GM23248 (cell line): ENCODE measurements around the gene NT5DC3. TPM values are rescaled to one million over a fixed set of nuclear protein-coding genes. Genes with fewer than 3 reads are reported as not detected.

ENCODE experiments used
- DNase-seq: peaks from one replicate; pipeline ENCODE4 v3.0.0-alpha.2; 2015
- H2AFZ ChIP-seq: fragments of 200-600 bp; sonication (generic); 2 replicates; pipeline ENCODE4 v1.6.1; 2016; ENCODE audit warnings: antibody characterized with exemption
- H3F3A ChIP-seq: fragments of 200-600 bp; sonication (generic); 2 replicates; pipeline ENCODE4 v1.6.1; 2016; ENCODE audit warnings: mild to moderate bottlenecking, antibody characterized with exemption, mixed run types; ENCODE audit not compliant: insufficient read depth
- H3K27ac ChIP-seq: fragments of 200-600 bp; sonication (generic); 2 replicates; pipeline ENCODE4 v1.5.1; 2016; ENCODE audit warnings: mild to moderate bottlenecking
- H3K27me3 ChIP-seq: fragments of 200-600 bp; sonication (generic); replicated peaks from 2 replicates; pipeline ENCODE4 v1.6.1; 2016; ENCODE audit warnings: mild to moderate bottlenecking; ENCODE audit not compliant: insufficient read depth
- H3K36me3 ChIP-seq: fragments of 200-600 bp; sonication (generic); 2 replicates; pipeline ENCODE4 v1.6.1; 2016; ENCODE audit warnings: low read depth, mild to moderate bottlenecking
- H3K4me1 ChIP-seq: fragments of 200-600 bp; sonication (generic); 2 replicates; pipeline ENCODE4 v1.6.1; 2016; ENCODE audit warnings: mild to moderate bottlenecking; ENCODE audit not compliant: insufficient read depth
- H3K4me2 ChIP-seq: fragments of 200-600 bp; sonication (generic); one replicate; pipeline ENCODE4 v1.6.1; 2016; ENCODE audit warnings: mild to moderate bottlenecking; ENCODE audit not compliant: unreplicated experiment
- H3K4me3 ChIP-seq: fragments of 200-600 bp; sonication (generic); 2 replicates; pipeline ENCODE4 v1.5.1; 2016; ENCODE audit warnings: mild to moderate bottlenecking
- H3K79me2 ChIP-seq: fragments of 200-600 bp; sonication (generic); 2 replicates; pipeline ENCODE4 v1.6.1; 2016; ENCODE audit warnings: mild to moderate bottlenecking; ENCODE audit not compliant: insufficient read depth
- H3K9ac ChIP-seq: fragments of 200-600 bp; sonication (generic); 2 replicates; pipeline ENCODE4 v1.6.1; 2016; ENCODE audit warnings: mild to moderate bottlenecking
- H3K9me2 ChIP-seq: fragments of 200-600 bp; sonication (generic); 2 replicates; pipeline ENCODE4 v1.6.1; 2016; ENCODE audit warnings: mixed run types, mild to moderate bottlenecking, moderate library complexity; ENCODE audit not compliant: insufficient read depth
- H3K9me3 ChIP-seq: fragments of 200-600 bp; sonication (generic); one replicate; pipeline ENCODE4 v1.6.1; 2017; ENCODE audit warnings: low read depth
- H4K20me1 ChIP-seq: fragments of 200-600 bp; sonication (generic); 2 replicates; pipeline ENCODE4 v1.6.0; 2016; ENCODE audit not compliant: insufficient read depth
- EZH2 ChIP-seq: fragments of 200-600 bp; sonication (generic); IDR thresholded peaks from 2 replicates; pipeline ENCODE4 v1.6.1; 2018; ENCODE audit warnings: antibody characterized with exemption, mild to moderate bottlenecking; ENCODE audit not compliant: insufficient read depth, poor library complexity, severe bottlenecking
- EZH2phosphoT487 ChIP-seq: fragments of 200-600 bp; sonication (generic); IDR thresholded peaks from 2 replicates; pipeline ENCODE4 v1.6.1; 2018; ENCODE audit warnings: antibody characterized with exemption, moderate library complexity, mild to moderate bottlenecking, low read depth; ENCODE audit not compliant: insufficient read depth
- WGBS, 2 experiments: methylation state at CpG; one replicate each; pipeline ENCODE4 v1.1.6; 2015 to 2017; ENCODE audit warnings: low lambda C conversion rate in 2 of 2, low coverage in 1 of 2; ENCODE audit errors: missing lambda C conversion rate in 2 of 2; 5-methylcytosine and 5-hydroxymethylcytosine counted together
- in situ Hi-C: fragments of 300-500 bp; cut with MboI; formaldehyde crosslinking; loops from 2 replicates; pipeline ENCODE4 v1.15.0; 2020
- polyA plus RNA-seq: library from polyadenylated mRNA; unstranded; fragments of >200 nt; fragmentation: Nextera tagmentation; extraction: Ambion mirVana; gene quantifications from 2 replicates; pipeline ENCODE4 v1.2.1, GENCODE V29; 2016
- total RNA-seq: library from RNA; depleted of rRNA; stranded (reverse); fragments of >200 nt; shearing (Covaris generic); gene quantifications from 2 replicates; pipeline ENCODE4 v1.2.3, GENCODE V29; 2014

The NT5DC3 gene
- total and polyA plus RNA-seq, 2 experiments from 2014 or later = 3.4 to 5.2 TPM

DNA sequence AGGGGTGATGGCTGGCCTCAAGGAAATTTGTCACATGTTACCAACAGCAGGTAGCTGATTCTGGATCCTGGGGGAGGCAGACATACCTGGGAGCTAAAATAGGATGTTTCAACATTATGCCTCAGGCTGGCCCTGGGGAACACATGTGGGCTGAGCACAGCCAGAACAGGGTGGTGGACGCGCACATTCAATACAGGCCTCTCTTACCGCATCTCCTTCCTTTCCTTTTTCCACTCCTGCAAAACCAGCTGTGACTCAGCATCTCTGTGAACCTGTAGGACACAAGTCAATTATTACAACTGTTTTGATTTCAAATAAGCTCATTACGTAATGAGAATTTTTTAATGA lies 61.0 kb downstream of the NT5DC3 start:
- in situ Hi-C loops = no loop called here
- H3K4me3 ChIP-seq = no peak overlapping the region
- no peaks in the 10 kb centered on the region for H4K20me1 ChIP-seq
- no peak overlapping the region for H2AFZ ChIP-seq
- TF ChIP-seq EZH2phosphoT487 = no peak
- no peak for TF ChIP-seq EZH2
- 94 to 98% methylated on average over 4 of the region's 4 CpGs for WGBS, 2 experiments
- no peak overlapping the region for H3K4me2 ChIP-seq
- H3K36me3 ChIP-seq = no peaks in the 10 kb centered on the region
- H3K9ac ChIP-seq = no peak overlapping the region
- no peaks in the 10 kb centered on the region for H3K79me2 ChIP-seq
- no peaks in the 10 kb centered on the region for H3K27me3 ChIP-seq
- H3K27ac ChIP-seq = no peak overlapping the region
- no peaks in the 10 kb centered on the region for H3K9me3 ChIP-seq
- peak; percentile 21 for DNase-seq
- H3K4me1 ChIP-seq = no peaks in the 10 kb centered on the region
- no peaks in the 10 kb centered on the region for H3K9me2 ChIP-seq
- H3F3A ChIP-seq = no peaks in the 10 kb centered on the region

DNA sequence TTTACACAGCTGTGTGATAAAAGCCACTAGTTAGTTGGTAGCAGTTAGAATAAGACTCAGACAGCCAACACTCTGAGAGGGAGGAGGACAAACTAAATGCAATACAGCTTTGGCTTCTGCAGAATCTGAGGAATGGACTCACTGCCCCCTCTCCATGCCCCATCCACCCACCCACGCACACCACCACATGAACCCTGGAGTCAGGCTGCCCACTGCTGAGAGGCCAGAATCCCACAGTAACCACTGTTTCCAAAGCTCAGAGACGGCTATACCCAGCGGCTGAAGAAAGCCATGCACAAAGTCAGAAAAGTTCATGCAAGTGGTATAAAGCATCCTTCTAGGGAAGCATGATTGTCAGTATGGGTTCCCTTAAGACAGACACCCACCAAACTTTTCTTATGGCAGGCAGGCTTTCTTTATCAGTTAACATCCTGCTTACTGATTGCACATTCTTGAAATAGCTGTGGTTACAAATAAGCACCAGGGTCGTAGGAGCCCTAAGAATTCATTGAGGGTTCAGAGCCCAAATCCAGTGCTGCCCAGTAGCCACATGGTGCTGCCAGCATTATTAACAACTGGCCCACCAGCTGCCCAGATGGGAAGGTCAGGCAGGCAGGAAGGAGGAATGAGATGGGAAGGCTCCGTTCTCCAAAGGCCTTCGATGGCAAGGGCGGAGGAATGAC lies 61.5 kb downstream of the NT5DC3 start:
- peak; percentile 14 for DNase-seq
- no peak overlapping the region for H3K9ac ChIP-seq
- no peaks in the 10 kb centered on the region for H3K27me3 ChIP-seq
- H3K79me2 ChIP-seq = no peaks in the 10 kb centered on the region
- H3K27ac ChIP-seq = no peak overlapping the region
- H3K4me3 ChIP-seq = no peak overlapping the region
- no peaks in the 10 kb centered on the region for H3K9me2 ChIP-seq
- no peak overlapping the region for H3K4me2 ChIP-seq
- TF ChIP-seq EZH2 (no peak), EZH2phosphoT487 (no peak)
- WGBS, 2 experiments = 78 to 79% methylated on average over 7 of the region's 7 CpGs
- H3K4me1 ChIP-seq = no peaks in the 10 kb centered on the region
- H2AFZ ChIP-seq = no peak overlapping the region
- no peaks in the 10 kb centered on the region for H3K9me3 ChIP-seq
- no peaks in the 10 kb centered on the region for H3K36me3 ChIP-seq
- H4K20me1 ChIP-seq = no peaks in the 10 kb centered on the region
- in situ Hi-C loops = no loop called here
- no peaks in the 10 kb centered on the region for H3F3A ChIP-seq

DNA sequence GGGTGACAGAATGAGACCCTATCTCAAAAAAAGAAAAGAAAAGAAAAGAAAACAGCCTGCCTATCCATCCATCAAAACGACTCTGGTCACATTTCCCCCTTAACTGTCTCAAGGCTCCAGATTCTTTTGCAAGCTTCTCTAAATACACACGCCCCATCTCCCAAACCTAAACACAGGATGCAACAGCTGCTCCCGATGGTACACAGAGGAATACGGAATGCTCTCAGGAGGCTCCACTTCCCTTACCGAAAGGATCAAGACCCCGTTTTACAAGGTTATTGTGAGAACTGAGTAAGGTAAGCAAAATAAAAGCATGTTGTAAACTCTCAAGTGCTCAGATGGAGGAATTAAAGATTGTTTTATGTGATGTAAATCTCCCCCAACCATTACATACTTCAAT lies 62.3 kb downstream of the NT5DC3 start:
- no peaks in the 10 kb centered on the region for H4K20me1 ChIP-seq
- H3K27me3 ChIP-seq = no peaks in the 10 kb centered on the region
- no peaks in the 10 kb centered on the region for H3K36me3 ChIP-seq
- DNase-seq = no peak
- H3K4me3 ChIP-seq = no peak overlapping the region
- no peak overlapping the region for H3K9ac ChIP-seq
- H3K9me3 ChIP-seq = no peaks in the 10 kb centered on the region
- no peaks in the 10 kb centered on the region for H3K4me1 ChIP-seq
- no peaks in the 10 kb centered on the region for H3K9me2 ChIP-seq
- H3K79me2 ChIP-seq = no peaks in the 10 kb centered on the region
- no peaks in the 10 kb centered on the region for H3F3A ChIP-seq
- 83% methylated on average over 6 of the region's 6 CpGs for WGBS, 2 experiments
- no peak for TF ChIP-seq EZH2phosphoT487
- TF ChIP-seq EZH2 = no peak
- H3K4me2 ChIP-seq = no peak overlapping the region
- H3K27ac ChIP-seq = no peak overlapping the region
- no peak overlapping the region for H2AFZ ChIP-seq
- in situ Hi-C loops = no loop called here

DNA sequence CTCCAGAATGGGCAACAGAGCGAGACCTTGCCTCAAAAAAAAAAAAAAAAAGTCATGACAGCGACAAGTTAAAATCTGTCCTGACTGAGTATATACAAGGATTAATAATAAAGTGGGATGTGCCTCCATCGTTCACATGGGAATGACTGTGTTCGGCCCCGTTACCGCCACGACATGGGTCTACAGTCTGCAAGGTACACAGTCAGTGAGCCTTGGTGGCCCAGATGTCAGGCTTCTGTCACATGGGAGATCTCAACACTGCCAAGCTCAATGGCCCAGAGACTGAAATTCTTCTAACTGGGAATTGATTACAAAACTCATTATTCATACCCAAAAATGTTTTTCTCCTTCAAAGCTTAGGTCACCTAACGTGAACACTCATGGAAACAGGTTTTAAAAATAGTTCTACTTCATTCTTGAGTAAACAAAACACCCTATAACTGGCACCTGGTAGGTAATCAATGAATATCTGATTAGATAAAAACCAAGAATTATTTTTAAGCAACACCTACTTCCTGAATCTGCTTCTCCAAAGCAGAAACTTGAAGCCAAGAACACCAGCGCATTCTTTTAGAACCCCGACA lies 66.0 kb downstream of the NT5DC3 start:
- 90 to 94% methylated on average over 10 of the region's 10 CpGs for WGBS, 2 experiments
- no peak overlapping the region for H3K9ac ChIP-seq
- in situ Hi-C loops = no loop called here

More for the DNA sequence above, 66.0 kb downstream of the NT5DC3 start:
- H4K20me1 ChIP-seq = no peaks in the 10 kb centered on the region
- no peaks in the 10 kb centered on the region for H3K36me3 ChIP-seq
- TF ChIP-seq EZH2phosphoT487 (no peak), EZH2 (no peak)
- no peaks in the 10 kb centered on the region for H3K9me2 ChIP-seq
- H3K4me1 ChIP-seq = no peaks in the 10 kb centered on the region
- H3K27me3 ChIP-seq = no peaks in the 10 kb centered on the region
- H3K9me3 ChIP-seq = no peaks in the 10 kb centered on the region
- H2AFZ ChIP-seq = no peak overlapping the region
- no peak overlapping the region for H3K4me3 ChIP-seq
- DNase-seq = no peak
- H3K79me2 ChIP-seq = no peaks in the 10 kb centered on the region
- H3K27ac ChIP-seq = no peak overlapping the region
- H3K4me2 ChIP-seq = no peak overlapping the region
- no peaks in the 10 kb centered on the region for H3F3A ChIP-seq
